ENCODE results near the gene FER.
A peak's percentile ranks its signal among the peaks of the same experiment; 100 is the strongest.
"Not testable (repeated sequence)": the region's sequence is repeated elsewhere in the genome, so short reads cannot be mapped to it uniquely, and the experiment has no call there.

FER gene

DNA sequence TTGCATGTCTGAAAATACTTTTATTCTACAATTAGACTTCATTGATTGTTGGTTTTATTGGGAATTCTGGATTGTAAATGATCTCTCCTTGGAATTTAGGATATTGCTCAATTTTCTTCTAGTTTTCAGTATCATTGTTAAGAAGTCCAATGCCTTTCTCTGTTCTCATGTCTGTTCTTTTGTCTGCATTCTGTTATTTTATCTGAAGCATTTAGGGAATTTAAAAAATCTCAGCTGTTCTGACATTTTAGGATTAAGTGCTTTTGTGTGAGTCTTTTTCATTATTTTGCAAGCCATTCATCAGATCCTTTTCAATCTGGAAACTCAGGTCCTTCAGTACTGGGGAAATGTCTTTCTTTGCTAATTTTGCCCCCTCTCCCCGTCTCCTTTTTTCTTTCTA lies 4.4 kb upstream of the FER start:
- no peak overlapping the region for H3K27ac ChIP-seq
- no peak overlapping the region for H3K4me3 ChIP-seq

DNA sequence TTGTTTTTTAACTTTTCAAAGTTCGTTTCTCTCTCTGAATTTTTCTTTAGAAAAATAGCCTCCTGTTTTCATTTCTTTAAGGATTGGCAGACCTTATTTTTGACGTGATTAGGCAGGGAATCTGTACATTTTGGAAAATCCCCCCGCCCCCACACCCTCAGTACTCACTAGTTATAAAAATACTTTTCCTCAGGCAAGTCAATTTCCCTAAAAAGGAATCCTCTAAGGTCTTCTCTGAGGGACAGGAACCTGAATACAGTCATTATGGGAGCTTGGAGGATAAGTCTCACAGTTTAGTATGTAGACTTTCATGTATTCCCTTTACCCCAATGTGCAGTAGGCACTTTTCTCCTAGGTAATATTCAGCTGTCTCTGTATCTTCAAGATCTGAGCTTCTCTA lies 3.9 kb upstream of the FER start:
- Histone ChIP-seq H3K4me3 (no peak overlapping the region), H3K27ac (no peak overlapping the region)

DNA sequence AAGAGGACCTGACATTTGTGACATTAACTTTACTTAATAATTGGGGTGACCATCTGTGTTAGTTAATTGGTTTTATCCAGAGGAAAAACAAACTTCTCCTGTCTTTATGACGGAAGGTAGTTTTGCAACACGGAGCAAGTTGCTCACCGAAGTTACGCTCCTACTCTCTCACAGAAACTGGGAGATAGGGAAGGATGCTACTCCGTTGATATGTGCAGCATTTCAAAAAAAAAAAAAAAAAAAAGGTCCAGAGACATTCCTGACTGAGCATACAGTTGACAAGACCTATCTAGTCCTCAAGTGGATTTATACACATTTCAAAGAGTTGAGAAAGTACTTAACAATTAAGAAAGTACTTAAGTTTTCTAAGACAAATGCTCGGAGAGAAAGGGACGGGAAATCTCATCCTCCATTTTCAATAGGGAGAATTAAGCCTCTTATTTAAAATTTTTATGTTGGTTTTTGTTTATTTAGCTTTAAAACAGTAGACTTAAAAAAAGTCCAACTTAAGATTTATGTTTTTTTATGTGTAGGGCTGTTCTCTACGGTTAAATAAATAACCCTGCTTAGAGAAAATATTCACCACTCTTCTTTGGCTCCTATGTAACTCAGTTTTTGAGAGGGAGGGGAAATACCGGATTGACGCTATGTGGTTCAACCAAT lies 455 bp upstream of the FER start:
- peak overlapping the region; percentile 69 to 94 (median 89) for H3K4me3 ChIP-seq
- H3K27ac ChIP-seq: peak overlapping the region in 19 of 21 experiments; percentile 91 to 99 (median 98)

DNA sequence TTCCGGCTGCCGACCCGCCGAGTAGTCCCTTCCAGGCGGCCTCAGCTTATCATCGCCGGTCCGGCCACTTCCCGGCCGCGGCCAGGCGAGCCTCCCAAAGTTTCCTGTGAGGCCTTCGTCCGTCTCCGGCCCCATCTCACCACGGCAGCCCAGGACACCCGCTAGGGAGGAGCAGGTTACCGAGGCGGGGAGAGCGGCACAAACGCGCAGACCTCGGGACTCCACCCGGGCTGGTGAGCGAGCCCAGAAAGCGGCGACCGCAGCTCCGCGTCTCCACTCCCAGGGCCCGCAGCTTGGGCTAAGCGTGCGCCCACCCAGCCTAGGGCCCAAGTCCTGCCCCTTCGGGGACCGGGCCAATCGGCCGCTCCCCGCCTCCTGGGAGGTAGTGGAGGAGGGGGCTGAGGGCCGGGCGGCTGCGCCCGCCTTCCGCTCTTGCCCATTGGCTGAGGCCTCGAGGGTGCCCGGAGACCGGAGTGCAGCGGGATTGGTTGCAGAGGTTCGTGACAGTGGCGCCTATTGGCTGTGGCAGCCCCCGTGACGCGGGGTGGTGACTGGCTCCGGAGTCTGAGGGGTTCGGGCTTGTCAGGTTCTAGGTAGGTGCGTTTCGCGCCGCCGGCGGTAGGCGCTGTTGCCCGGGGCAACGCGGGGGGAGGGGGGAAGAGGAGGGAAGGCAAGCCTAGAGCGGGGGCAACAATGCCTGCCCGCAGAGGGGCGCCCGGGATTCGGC lies 867 bp downstream of the FER start:
- H3K4me3 ChIP-seq: peak overlapping the region; percentile 69 to 94 (median 89)
- H3K27ac ChIP-seq: peak overlapping the region; percentile 81 to 99 (median 98)

DNA sequence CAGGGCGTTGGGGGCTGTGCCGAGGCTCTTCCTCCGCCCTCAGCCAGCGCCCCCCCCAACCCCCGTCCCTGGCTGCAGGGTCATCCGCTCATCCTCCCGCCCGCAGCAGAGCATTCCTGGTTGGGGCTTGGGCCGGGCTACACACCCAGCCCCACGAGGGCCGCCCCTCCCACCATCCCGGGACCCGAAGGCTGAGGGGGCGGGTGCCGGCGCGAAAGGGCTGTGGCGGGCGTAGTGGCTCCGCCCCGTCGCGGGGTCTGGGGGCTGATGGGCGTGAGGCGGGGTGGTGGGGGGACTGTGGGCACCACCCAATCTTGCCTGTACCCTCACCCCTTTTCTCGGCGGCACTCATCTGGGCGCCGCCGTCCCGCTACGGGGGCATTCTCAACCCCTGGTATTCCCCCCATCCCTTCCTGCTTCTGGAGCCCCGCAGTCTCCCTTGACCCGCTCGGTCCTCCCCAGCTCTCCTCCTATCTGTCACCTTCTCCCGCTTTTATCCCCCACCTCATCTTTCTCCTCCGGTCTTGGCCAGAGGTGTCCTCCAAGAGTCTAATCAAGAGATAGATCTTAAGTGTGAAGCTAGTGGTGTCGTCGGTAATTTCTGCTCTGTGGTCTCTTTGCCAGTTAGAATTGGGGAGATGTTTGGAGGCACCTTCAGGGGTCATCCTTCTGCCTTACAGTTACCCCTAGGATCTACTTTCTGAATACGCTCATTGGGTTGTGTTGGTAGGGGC lies 1.6 kb downstream of the FER start:
- Histone ChIP-seq H3K4me3 (peak overlapping the region; percentile 69 to 94 (median 89)), H3K27ac (peak overlapping the region; percentile 55 to 99 (median 98))

DNA sequence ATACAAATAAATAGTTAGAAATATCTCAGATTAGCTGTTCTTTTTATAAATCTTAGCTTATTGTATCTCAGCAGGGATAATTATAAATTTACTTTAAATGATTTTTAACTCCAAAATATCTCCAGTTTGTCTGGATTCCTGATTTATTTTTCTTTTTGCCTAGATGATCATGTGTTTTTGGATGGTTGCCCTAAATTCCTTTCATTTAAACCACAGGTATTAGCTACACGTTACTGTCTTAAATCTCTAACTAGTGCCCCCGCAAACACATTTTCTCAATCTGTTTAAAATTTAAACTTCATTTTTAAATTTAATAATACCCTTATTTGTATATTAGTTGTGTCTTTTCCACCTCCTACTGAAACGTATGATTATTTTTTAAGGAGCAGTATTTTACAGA lies 5.6 kb downstream of the FER start:
- Histone ChIP-seq H3K27ac (no peak overlapping the region), H3K4me3 (no peak overlapping the region)

DNA sequence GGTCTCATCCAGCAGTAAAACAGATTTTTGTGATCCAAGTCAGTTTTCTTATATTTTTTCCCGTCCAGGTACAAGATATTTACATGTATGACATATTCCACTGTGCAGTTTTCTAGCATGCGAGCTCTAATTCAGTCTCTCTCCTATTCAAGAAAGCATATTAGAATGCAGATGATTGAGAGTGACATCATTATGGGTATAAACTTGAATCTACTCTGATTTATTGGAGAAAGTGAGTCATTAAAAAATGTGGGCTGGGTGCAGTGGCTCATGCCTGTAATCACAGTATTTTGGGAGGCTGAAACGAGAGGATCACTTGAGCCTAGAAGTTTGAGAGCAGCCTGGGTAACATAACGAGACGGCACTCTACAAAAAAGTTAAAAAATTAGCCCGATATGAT lies 6.2 kb downstream of the FER start:
- Histone ChIP-seq H3K4me3 (no peak overlapping the region), H3K27ac (peak overlapping the region in 1 of 21 experiments; percentile 8)

DNA sequence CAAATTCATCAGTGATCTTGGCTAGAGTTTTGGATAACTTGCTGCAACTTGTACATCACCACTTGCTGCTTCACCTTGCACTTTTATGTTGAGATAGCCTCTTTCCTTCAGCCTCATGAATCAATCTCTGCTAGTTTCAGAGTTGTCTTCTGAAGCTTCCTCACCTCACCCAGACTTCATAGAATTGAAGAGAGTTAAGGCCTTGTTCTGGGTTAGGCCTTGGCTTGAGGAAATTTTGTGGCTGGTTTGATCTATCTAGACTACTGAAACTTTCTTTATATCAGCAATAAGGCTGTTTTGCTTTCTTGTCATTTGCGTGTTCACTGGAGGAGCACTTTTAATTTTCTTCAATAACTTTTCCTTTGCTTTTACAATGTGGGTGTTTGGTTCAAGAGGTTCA lies 12.8 kb downstream of the FER start:
- no peak overlapping the region for H3K27ac ChIP-seq

DNA sequence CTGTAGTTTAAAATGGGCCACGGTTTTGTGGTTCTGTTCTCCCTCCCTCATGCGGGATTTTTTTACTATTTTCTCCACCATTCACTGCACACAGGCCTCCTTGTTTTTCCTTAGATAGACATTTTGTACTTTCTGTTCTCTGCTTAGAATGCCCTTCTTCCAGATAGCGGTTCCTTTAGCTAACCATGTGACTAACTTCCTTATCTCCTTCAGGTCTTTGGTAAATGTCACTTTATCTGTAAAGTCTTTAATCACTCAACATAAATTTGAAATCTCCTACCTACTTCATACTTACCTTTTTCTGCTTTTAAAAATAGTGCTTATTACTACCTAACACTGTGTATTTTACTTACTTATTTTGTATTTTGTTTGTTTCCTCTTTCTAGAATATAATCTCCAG lies 15.0 kb downstream of the FER start:
- no peak overlapping the region for H3K27ac ChIP-seq
- no peak overlapping the region for H3K4me3 ChIP-seq

More for the DNA sequence above, 12.8 kb downstream of the FER start:
- no peak overlapping the region for H3K4me3 ChIP-seq

DNA sequence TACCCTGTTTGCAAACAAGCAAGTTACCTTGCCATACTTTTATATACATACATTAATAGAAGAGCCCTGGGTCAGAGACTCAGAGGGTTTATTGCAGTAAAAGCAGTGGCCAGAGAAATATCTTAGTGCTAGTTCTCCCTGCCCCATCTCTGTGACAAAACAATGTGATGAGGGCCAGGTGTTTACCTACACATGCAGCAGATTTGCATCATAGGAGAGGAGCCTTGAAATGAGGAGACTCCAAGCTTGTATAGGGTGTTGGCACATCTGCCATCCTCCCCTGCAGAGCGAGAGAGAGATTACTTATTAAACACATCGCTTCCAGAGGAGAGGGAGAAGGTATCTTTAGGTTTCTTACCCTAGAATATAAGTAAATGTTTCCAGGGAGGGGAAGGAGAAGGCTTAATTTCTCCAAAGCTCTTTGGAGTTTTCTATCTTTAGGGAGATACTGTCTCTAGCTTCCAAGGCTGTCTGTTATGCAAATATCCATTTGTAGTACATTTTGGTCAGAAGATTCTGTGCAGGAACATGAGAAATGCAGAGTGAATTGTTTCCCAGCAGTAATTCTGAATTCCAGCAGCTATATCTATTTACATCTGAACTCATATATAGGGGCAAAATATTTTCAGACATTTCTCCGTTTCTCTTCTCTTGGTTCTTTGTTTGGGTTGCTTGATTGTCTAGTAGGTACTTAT lies 15.7 kb downstream of the FER start:
- no peak overlapping the region for H3K4me3 ChIP-seq
- no peak overlapping the region for H3K27ac ChIP-seq

DNA sequence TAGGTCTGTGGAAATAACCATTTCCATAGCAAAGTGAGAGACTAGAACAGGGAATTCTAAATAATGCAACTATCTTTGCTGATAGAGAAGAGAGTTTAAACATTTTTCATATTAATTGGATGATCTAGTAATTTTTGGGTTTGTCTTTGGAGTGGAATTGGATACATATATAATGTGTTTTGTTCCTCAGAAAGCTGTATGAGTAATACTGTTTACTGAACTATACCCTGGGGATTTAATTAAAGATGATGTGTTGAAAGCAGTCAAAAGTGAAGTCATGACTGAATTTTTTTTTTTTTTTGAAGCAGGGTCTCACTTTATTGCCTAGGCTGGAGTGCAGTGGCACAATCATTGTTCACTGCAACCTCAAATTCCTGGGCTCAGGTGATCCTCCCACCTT lies 17.9 kb downstream of the FER start:
- H3K4me3 ChIP-seq: no peak overlapping the region
- H3K27ac ChIP-seq: no peak overlapping the region

DNA sequence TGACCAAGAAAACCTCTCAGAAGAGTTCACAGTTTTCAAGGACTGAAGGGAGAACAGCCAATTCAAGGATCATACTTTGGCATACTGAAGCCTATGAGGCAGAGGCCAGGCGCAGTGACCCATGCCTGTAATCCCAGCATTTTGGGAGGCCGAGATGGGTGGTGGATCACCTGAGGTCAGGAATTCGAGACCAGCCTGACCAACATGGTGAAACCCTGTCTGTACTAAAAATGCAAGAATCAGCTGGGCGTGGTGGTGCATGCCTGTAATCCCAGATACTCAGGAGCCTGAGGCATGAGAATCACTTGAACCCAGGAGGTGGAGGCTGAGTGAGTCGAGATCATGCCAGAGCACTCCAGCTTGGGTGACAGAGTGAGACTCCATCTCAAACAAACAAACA lies 19.2 kb downstream of the FER start:
- not testable (repeated sequence) for H3K27ac ChIP-seq, H3K4me3 ChIP-seq

DNA sequence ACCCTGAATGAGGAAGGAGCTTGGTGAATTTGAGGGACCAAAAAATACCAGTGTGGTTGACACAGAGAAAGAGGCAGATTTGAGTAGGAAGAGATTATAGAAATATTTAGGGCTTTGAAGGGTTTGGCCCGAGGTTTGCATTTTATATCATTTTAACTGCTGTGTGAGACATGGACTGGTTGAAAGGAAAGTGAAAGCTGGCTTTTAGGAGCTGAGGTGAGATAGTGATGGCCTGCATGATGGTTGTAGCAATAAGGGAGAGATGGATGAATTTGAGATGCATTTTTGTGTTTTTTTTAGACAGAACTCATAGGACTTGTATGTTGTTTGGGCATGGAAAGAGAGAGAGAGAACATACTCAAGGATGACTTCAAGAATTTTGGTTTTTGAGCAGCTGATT lies 21.7 kb downstream of the FER start:
- Histone ChIP-seq H3K27ac (no peak overlapping the region), H3K4me3 (no peak overlapping the region)

DNA sequence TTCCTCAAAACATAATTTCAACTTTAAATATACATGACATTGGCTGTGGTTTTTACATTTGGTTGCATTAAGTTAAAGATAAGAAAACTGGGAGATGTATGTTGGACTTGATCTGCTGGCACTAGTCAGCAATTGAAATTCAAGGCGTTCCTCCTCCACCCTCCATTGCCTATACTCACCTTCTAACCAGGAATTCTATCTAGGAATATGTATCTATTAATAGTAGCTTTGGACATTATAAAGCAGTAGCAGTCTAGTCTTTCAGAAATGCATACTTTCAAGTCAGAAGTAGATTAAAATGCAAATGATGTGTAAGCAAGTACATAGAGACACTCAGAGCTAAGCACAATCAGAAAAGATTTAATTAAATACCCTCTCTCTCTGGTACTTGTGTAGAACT lies 24.9 kb downstream of the FER start:
- no peak overlapping the region for H3K4me3 ChIP-seq
- no peak overlapping the region for H3K27ac ChIP-seq

DNA sequence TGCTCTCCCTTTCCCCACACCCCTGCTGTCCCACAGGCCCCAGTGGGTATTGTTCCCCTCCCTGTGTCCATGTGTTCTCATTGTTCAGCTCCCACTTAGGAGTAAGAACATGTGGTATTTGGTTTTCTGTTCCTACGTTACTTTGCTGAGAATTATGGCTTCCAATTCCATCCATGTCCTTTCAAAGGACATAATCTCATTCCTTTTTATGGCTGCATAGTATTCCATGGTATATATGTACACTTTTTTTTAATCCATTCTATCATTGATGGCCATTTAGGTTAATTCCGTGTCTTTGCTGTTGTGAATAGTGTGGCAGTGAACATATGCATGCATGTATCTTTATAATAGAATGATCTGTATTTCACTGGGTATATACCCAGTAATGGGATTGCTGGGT lies 25.6 kb downstream of the FER start:
- H3K27ac ChIP-seq: no peak overlapping the region

DNA sequence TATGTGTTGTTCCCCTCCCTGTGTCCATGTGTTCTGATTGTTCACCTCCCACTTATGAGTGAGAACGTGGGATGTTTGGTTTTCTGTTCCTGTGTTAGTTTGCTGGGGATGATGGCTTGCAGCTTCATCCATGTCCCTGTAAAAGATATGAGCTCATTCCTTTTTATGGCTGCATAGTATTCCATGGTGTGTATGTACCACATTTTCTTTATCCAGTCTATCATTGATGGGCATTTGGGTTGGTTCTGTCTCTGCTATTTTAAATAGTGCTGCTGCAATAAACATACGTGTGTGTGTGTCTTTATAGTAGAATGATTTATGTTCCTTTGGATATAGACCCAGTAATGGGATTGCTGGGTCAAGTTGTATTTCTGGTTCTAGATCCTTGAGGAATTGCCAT lies 26.4 kb downstream of the FER start:
- not testable (repeated sequence) for H3K27ac ChIP-seq, H3K4me3 ChIP-seq

More for the DNA sequence above, 25.6 kb downstream of the FER start:
- H3K4me3 ChIP-seq: no peak overlapping the region

DNA sequence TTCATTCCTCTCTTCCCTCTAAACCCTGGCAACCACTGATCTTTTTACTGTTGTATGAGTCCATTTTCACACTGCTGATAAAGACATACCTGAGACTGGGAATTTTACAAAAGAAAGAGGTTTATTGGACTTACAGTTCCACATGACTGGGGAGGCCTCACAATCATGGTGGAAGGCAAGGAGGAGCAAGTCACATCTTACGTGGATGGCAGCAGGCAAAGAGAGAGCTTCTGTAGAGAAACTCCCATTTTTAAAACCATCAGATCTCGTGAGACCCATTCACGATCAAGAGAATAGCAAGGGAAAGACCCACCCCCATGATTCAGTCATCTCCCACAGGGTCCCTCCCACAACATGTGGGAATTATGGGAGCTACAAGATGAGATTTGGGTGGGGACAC lies 29.9 kb downstream of the FER start:
- H3K27ac ChIP-seq, H3K4me3 ChIP-seq: not testable (repeated sequence)

DNA sequence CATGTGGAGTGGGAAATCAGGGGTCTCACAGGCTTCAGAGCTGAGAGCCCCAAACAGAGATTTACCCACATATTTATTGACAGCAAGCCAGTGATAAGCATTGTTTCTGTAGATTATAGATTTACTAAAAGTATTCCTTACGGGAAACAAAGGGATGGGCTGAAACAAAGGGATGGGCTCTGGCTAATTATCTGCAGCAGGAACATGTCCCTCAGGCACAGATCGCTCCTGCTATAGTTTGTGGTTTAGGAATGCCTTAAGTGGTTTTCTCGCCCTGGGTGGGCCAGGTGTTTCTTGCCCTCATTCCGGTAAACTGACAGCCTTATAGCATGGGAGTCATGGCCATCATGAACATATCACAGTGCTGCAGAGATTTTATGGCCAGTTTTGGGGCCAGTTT lies 36.9 kb downstream of the FER start:
- not testable (repeated sequence) for H3K27ac ChIP-seq, H3K4me3 ChIP-seq

DNA sequence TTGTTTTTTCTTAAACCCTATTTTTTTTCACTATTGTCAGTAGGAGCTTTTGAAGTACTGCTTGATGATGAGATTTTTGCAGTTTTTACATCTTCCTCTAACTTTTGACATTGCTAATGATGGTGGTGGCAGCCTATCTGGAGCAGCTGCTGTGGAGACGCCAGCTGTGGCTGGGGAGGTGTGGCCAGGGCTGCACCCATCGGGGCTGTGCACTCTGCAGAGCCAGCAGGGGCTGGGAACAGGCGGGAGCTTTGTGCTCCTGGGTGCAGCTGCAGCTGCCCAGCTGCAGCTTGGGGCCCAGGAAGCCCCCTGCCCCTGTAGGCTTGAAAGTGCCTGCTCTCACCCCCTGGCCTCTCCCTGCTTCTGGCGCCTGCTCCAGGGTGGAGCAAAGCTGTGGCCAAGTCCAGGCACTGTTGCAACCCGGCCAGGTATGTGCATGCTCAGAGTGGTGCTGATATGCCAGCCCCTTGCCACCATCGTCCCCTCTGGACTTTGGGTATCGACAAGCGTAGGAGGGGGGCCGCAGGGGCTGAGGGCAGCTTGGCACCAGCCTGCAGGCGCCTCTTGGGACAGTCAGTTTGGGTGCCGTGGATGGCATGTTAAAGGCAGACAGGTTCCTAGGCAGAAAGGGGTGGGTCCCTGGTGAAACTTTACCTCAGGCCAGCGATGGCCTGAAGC lies 39.2 kb downstream of the FER start:
- Histone ChIP-seq H3K4me3 (no peak overlapping the region), H3K27ac (no peak overlapping the region)

DNA sequence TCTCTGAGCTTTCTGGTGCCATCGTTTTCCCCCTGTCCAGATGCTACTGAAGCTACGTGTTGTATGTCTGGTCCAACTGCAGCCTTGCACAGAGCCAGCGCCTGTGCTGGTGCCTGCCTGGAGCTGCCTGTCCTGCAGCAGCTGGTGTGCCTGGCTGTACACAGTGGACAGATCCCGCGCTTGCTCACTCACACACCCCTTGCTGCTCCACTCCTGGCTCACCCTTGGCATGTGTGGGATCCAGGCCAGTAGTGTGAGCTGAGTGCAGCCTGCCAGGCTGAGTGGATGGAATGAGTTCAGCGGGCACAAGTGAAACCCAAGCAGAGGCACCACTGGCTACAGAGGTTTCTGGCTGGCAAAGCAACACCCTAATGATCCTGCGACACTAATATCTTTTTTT lies 40.4 kb downstream of the FER start:
- Histone ChIP-seq H3K27ac (no peak overlapping the region), H3K4me3 (no peak overlapping the region)

Data from skin epidermis (tissue), 12 donors.